Activated CD4-positive, alpha-beta memory T cell treated with anti-CD3 and anti-CD28 coated beads for 36 hours (primary cell): ENCODE results near the gene TSC22D3. TPM values are rescaled to one million over a fixed set of nuclear protein-coding genes. Genes with fewer than 3 reads are reported as not detected.
A peak's percentile ranks its signal among the peaks of the same experiment; 100 is the strongest.

Source experiments
- CTCF ChIA-PET: fragments of 350-600 bp; sonication (Branson Sonifier 250); formaldehyde crosslinking; loops from one replicate; lab custom pipeline; 2021; ENCODE audit warnings: antibody characterized with exemption, inconsistent platforms; lab: Charles Lee
- POLR2A ChIA-PET: fragments of 350-600 bp; sonication (Branson Sonifier 250); formaldehyde crosslinking; loops from one replicate; lab custom pipeline; 2021; ENCODE audit warnings: antibody characterized with exemption; lab: Charles Lee
- DNase-seq: peaks from one replicate; pipeline ENCODE4 v3.0.0-alpha.2; 2020
- H3K27ac Mint-ChIP-seq: one replicate; pipeline ENCODE4 v1.8.0; 2021; ENCODE audit warnings: mixed read lengths
- H3K27me3 Mint-ChIP-seq: one replicate; pipeline ENCODE4 v1.8.0; 2021; ENCODE audit warnings: mixed read lengths
- H3K36me3 Mint-ChIP-seq: one replicate; pipeline ENCODE4 v1.8.0; 2021; ENCODE audit warnings: mixed read lengths
- H3K4me1 Mint-ChIP-seq: one replicate; pipeline ENCODE4 v1.8.0; 2021; ENCODE audit warnings: low read depth, mixed read lengths
- H3K4me3 Mint-ChIP-seq: one replicate; pipeline ENCODE4 v1.8.0; 2021; ENCODE audit warnings: mild to moderate bottlenecking, mixed read lengths
- H3K9me3 Mint-ChIP-seq: one replicate; pipeline ENCODE4 v1.8.0; 2021; ENCODE audit warnings: mixed read lengths
- intact Hi-C: fragments of 100-400 bp; cut with micrococcal nuclease; formaldehyde crosslinking; loops from one replicate; pipeline ENCODE4 v1.15.1; 2023
- total RNA-seq, 2 experiments: library from RNA; stranded (reverse); gene quantifications; one replicate each; pipeline ENCODE4 v1.2.3, GENCODE V29; 2021

Gene TSC22D3
- total RNA-seq, 2 experiments from 2014 or later, result 26.0 to 28.2 TPM

GRCh38 chrX:107738768-107739167 is 36.8 kb downstream of the TSC22D3 start:
- ChIA-PET POLR2A (interaction anchor here (0.6 kb wide), 1 partner anchor 17 kb away, joined by 3 read pairs; no protein-coding TSS in a partner anchor), CTCF (no interaction called here)
- no peak for DNase-seq
- Mint-ChIP-seq H3K9me3 (no peaks in the 10 kb centered on the region), H3K36me3 (no peaks in the 10 kb centered on the region), H3K4me3 (no peak overlapping the region), H3K4me1 (peaks cover 36% of the 10 kb centered on the region), H3K27ac (no peak overlapping the region), H3K27me3 (peaks cover 2% of the 10 kb centered on the region)
- intact Hi-C loops, result no loop called here

- intact Hi-C loops, result no loop called here
- Mint-ChIP-seq H3K9me3 (no peaks in the 10 kb centered on the region), H3K27me3 (peaks cover 2% of the 10 kb centered on the region), H3K4me3 (no peak overlapping the region), H3K4me1 (peaks cover 36% of the 10 kb centered on the region), H3K36me3 (no peaks in the 10 kb centered on the region), H3K27ac (no peak overlapping the region)
- CTCF ChIA-PET, result interaction anchor here (1.2 kb wide), 1 partner anchor 19 kb away, joined by 3 read pairs; no protein-coding TSS in a partner anchor
- POLR2A ChIA-PET, result interaction anchor here (0.6 kb wide), 1 partner anchor 16 kb away, joined by 3 read pairs; no protein-coding TSS in a partner anchor
- DNase-seq, result no peak
These were observed 37.3 kb downstream of the TSC22D3 start for GRCh38 chrX:107738272-107738671.

- Mint-ChIP-seq H3K36me3 (no peaks in the 10 kb centered on the region), H3K27ac (no peak overlapping the region), H3K4me1 (peaks cover 26% of the 10 kb centered on the region), H3K4me3 (no peak overlapping the region), H3K9me3 (no peaks in the 10 kb centered on the region), H3K27me3 (peaks cover under 1% of the 10 kb centered on the region)
- ChIA-PET POLR2A (no interaction called here), CTCF (interaction anchor here (1.2 to 1.9 kb wide), 3 partner anchors 18 to 64 kb away, joined by 3 to 4 read pairs (median 4); no protein-coding TSS in a partner anchor)
- intact Hi-C loops, result no loop called here
- no peak for DNase-seq
These were observed 38.6 kb downstream of the TSC22D3 start for GRCh38 chrX:107736781-107737531.

DNA sequence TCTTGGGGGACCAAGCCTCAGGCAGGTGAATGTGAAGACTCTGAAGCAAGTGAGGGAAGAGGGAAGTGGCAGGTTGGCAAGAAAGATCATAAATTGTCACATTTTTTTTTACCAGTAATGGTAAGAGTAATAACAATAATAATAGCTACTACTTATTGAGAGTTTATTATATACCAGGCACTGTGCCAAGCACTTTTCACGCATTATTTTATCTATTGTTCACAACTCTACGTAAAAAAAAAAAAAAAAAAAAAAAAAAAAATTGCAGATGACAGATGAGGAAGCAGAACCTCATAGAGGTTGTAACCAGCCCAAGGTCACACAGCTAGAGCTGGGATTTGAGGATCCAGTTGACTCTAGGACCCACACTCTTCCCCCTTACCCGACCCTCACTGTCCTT is 40.9 kb downstream of the TSC22D3 start:
- POLR2A ChIA-PET, result no interaction called here
- Mint-ChIP-seq H3K27me3 (no peaks in the 10 kb centered on the region), H3K9me3 (no peaks in the 10 kb centered on the region), H3K4me3 (no peak overlapping the region), H3K36me3 (no peaks in the 10 kb centered on the region), H3K4me1 (peaks cover 11% of the 10 kb centered on the region), H3K27ac (no peak overlapping the region)
- CTCF ChIA-PET, result no interaction called here
- intact Hi-C loops, result no loop called here
- no peak for DNase-seq

- no peaks in the 10 kb centered on the region for H3K9me3 Mint-ChIP-seq
- no peak overlapping the region for H3K27ac Mint-ChIP-seq
- H3K4me3 Mint-ChIP-seq, result no peak overlapping the region
- no peaks in the 10 kb centered on the region for H3K36me3 Mint-ChIP-seq
- POLR2A ChIA-PET, result no interaction called here
- H3K27me3 Mint-ChIP-seq, result no peaks in the 10 kb centered on the region
- CTCF ChIA-PET, result interaction anchor here (0.6 kb wide), 1 partner anchor 61 kb away, joined by 3 read pairs; no protein-coding TSS in a partner anchor
- DNase-seq, result no peak
- peaks cover 15% of the 10 kb centered on the region for H3K4me1 Mint-ChIP-seq
- intact Hi-C loops, result no loop called here
These were observed 41.9 kb downstream of the TSC22D3 start for GRCh38 chrX:107733686-107734085.

DNA sequence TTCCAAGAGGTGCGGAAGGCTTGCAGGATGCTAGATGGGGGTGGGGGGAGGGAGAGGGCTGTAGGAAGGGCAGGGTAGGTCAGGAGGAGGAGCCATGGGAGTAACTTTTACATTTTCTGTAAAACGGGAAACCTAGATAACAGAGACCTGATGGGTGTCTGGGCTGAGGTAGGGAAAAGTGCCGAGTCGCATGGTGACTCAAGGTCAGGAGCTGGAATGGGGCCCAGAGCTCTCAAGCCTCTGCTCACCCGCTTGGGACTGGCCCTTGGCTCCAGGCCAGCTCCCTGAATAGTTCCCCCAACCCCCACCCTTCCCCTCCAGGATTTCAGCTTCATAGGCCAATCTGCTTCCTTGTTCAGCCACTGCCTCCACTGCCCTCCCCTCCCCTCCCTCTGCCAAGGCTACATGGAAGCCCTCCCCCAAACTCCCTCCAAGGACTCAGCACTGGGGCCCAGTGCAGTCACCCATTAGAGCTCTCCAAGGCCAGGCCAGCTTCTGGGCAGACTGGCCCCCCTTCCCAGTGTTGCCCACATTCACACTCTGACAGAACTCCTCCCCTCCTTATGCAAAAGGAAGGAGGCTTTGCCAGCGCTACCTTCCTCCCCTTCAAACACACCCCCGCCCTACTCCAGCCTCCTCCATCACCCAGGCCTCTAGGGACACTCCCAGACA is 43.6 kb downstream of the TSC22D3 start:
- no peaks in the 10 kb centered on the region for H3K36me3 Mint-ChIP-seq
- no peak overlapping the region for H3K27ac Mint-ChIP-seq
- H3K27me3 Mint-ChIP-seq, result no peaks in the 10 kb centered on the region
- ChIA-PET POLR2A (no interaction called here), CTCF (no interaction called here)
- no peak for DNase-seq
- no peaks in the 10 kb centered on the region for H3K9me3 Mint-ChIP-seq
- intact Hi-C loops, result no loop called here
- H3K4me3 Mint-ChIP-seq, result no peak overlapping the region
- peaks cover 16% of the 10 kb centered on the region for H3K4me1 Mint-ChIP-seq

GRCh38 chrX:107730991-107731766 is 44.4 kb downstream of the TSC22D3 start:
- POLR2A ChIA-PET, result no interaction called here

DNA sequence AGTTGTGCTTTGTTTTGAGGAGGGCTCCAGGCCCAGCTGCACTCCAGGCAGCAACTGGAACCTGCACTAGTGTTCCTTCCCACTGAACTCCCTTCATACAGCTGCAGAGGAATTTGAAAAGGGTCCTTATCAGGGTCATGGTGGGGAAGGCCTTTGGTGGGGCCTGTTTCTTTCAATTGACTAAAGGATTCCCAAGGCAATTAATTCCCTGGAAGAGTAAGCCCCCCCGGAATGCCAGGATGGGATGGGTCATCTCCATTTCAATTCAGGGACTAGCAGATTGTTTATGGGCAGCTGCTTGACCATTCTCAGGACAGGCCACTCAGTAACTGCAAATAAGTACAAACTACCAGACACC is 45.3 kb downstream of the TSC22D3 start:
- Mint-ChIP-seq H3K27me3 (no peaks in the 10 kb centered on the region), H3K9me3 (no peaks in the 10 kb centered on the region), H3K4me3 (no peak overlapping the region), H3K36me3 (no peaks in the 10 kb centered on the region), H3K4me1 (peaks cover 16% of the 10 kb centered on the region), H3K27ac (no peak overlapping the region)
- POLR2A ChIA-PET, result interaction anchor here (1.4 to 1.9 kb wide), 2 partner anchors 14 to 102 kb away, joined by 4 to 6 read pairs; partner anchors contain the start of gene PRPS1
- CTCF ChIA-PET, result interaction anchor here (0.9 kb wide), 1 partner anchor 9 kb away, joined by 3 read pairs; no protein-coding TSS in a partner anchor
- intact Hi-C loops, result no loop called here
- DNase-seq, result no peak

More at GRCh38 chrX:107730991-107731766, 44.4 kb downstream of the TSC22D3 start:
- Mint-ChIP-seq H3K4me3 (no peak overlapping the region), H3K36me3 (no peaks in the 10 kb centered on the region), H3K27ac (no peak overlapping the region), H3K9me3 (no peaks in the 10 kb centered on the region), H3K27me3 (no peaks in the 10 kb centered on the region), H3K4me1 (peaks cover 16% of the 10 kb centered on the region)
- CTCF ChIA-PET, result interaction anchor here (0.6 kb wide), 1 partner anchor 58 kb away, joined by 4 read pairs; no protein-coding TSS in a partner anchor
- no peak for DNase-seq
- intact Hi-C loops, result no loop called here

DNA sequence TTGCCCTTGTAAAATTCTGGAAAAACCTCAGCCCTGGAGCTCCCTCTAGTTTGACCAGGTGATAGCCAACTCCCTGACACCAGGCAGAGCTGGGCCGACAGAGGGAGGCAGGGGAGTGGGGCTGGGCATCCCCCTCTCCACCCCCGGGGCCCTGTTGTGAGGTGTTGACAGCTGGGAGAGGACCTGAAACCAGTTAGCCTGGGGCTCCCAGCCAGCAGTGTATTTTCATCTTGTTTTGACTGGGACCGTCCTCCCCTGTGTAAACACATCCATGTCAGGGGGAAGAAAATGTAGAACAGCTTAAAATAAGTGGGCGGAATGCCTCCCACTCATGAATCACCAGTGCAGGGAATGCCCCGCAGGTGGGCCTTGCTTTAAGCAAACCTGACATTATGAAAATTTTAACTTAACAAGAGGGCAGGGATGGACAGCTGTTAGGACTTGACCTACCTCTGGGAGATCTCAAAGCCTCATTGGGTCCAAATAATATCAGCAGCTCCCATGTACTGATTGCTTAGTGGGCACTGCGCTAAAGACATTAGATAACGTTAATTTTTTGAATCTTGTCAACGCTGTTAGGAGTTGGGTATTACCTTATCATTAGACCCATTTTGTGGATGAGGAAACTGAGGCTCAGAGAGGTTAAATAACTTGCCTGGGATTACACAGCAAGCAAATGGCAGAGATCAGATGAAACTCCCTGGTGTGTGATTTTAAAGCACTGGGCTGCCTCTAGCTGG is 45.9 kb downstream of the TSC22D3 start:
- no peak overlapping the region for H3K27ac Mint-ChIP-seq
- intact Hi-C loops, result no loop called here
- ChIA-PET POLR2A (interaction anchor here (1.4 to 1.9 kb wide), 3 partner anchors 12 to 101 kb away, joined by 3 to 6 read pairs (median 4); partner anchors contain the start of gene PRPS1), CTCF (interaction anchor here (0.9 to 1.9 kb wide), 3 partner anchors 8 to 71 kb away, joined by 3 to 6 read pairs (median 4); no protein-coding TSS in a partner anchor)
- no peaks in the 10 kb centered on the region for H3K27me3 Mint-ChIP-seq
- peak; percentile 50 for DNase-seq
- H3K36me3 Mint-ChIP-seq, result no peaks in the 10 kb centered on the region
- H3K9me3 Mint-ChIP-seq, result no peaks in the 10 kb centered on the region
- H3K4me3 Mint-ChIP-seq, result no peak overlapping the region
- H3K4me1 Mint-ChIP-seq, result peaks cover 16% of the 10 kb centered on the region

- Mint-ChIP-seq H3K36me3 (no peaks in the 10 kb centered on the region), H3K27me3 (no peaks in the 10 kb centered on the region), H3K27ac (no peak overlapping the region), H3K4me1 (peaks cover 16% of the 10 kb centered on the region), H3K9me3 (no peaks in the 10 kb centered on the region), H3K4me3 (no peak overlapping the region)
- intact Hi-C loops, result no loop called here
- POLR2A ChIA-PET, result interaction anchor here (1.4 to 1.9 kb wide), 3 partner anchors 13 to 100 kb away, joined by 3 to 6 read pairs (median 4); partner anchors contain the start of gene PRPS1
- DNase-seq, result no peak
- CTCF ChIA-PET, result interaction anchor here (1.0 to 1.9 kb wide), 2 partner anchors 9 to 69 kb away, joined by 4 to 6 read pairs; no protein-coding TSS in a partner anchor
These were observed 47.1 kb downstream of the TSC22D3 start for GRCh38 chrX:107728371-107729099.
